ENCODE measurements around the gene ZNF20.
"Not testable (repeated sequence)": the region's sequence is repeated elsewhere in the genome, so short reads cannot be mapped to it uniquely, and the experiment has no call there.

Gene ZNF20

GRCh38 chr19:12112701-12113100 lies 27.4 kb downstream of the ZNF20 start:
- no peak for DNase-seq (ENCODE audit: low spot score)

DNA sequence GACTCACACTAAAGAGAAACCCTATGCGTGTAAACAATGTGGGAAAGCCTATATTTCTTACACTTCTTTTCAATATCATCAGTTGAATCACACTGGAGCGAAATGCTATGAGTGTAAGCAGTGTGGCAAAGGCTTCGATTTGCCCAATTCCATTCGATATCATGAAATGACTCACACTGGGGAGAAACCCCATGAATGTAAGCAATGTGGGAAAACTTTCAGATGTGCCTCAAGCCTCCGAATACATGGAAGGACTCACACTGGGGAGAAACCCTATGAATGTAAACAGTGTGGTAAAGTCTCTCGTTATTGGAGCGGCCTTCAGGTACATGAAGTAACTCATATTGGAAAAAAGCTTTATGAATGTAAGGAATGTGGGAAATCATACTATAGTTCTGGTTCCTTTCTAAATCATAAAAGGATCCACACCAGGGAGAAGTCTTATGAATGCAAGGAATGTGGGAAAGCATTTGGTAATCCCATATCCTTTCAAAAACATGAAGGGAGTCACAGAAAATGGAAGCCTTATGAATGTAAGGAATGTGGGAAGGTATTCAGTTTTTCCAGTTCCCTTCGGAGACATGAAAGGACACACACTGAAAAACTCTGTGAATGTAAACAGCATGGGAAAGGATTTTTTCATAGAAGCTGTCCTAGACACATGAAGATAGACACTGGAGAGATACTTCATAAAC lies 28.1 kb downstream of the ZNF20 start:
- peak; percentile 17 for DNase-seq (ENCODE audit: low spot score)

GRCh38 chr19:12111176-12111575 lies 29.0 kb downstream of the ZNF20 start:
- peak; percentile 26 for DNase-seq (ENCODE audit: low spot score)

DNA sequence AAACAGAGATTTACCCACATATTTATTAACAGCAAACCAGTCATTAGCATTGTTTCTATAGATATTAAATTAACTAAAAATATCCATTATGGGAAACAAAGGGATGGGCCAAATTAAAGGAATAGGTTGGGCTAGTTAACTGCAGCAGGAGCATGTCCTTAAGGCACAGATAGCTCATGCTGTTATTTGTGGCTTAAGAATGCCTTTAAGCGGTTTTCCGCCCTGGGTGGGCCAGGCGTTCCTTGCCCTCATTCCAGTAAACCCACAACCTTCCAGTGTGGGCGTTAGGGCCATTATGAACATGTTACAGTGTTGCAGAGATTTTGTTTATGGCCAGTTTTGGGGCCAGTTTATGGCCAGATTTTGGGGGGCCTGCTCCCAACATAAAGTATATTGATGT lies 36.2 kb downstream of the ZNF20 start:
- DNase-seq (ENCODE audit: low spot score): not testable (repeated sequence)

DNA sequence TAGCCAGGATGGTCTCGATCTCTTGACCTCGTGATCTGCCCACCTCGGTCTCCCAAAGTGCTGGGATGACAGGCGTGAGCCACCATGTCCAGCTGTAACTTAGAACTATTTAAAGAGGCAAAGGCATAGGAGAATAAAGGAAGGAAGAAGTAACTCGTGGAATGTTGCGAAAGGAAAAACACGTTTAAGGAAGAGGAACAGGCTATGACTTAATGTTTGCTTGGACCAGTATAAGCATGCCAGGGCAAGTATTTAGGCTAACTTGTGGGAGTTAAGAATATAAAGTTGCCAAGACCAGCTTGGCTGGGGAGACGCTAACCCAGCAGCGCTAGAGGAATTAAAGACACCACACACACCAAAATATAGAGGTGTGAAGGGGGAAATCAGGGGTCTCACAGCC lies 42.1 kb downstream of the ZNF20 start:
- DNase-seq (ENCODE audit: low spot score): no peak

GRCh38 chr19:12095111-12095790 lies 44.9 kb downstream of the ZNF20 start:
- peak; percentile 27 for DNase-seq (ENCODE audit: low spot score)

DNA sequence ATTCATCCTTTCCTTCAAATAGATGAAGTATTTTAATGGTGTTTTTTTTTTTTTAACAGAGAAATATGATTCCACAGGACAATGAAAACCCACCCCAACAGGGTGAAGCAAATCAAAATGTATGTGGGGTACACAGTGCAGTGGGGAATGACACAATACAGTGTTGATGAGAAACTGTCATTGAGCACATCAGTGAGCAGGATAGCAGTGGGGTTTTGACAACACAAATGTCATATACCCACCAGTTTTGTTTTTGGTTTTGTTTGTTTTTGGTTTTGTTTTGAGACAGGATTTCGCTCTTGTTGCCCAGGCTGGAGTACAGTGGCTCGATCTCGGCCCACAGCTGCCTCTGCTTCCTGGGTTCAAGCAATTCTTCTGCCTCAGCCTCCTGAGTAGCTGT lies 46.4 kb downstream of the ZNF20 start:
- no peak for DNase-seq (ENCODE audit: low spot score)

GRCh38 chr19:12092956-12093355 lies 47.2 kb downstream of the ZNF20 start:
- DNase-seq (ENCODE audit: low spot score): no peak

DNA sequence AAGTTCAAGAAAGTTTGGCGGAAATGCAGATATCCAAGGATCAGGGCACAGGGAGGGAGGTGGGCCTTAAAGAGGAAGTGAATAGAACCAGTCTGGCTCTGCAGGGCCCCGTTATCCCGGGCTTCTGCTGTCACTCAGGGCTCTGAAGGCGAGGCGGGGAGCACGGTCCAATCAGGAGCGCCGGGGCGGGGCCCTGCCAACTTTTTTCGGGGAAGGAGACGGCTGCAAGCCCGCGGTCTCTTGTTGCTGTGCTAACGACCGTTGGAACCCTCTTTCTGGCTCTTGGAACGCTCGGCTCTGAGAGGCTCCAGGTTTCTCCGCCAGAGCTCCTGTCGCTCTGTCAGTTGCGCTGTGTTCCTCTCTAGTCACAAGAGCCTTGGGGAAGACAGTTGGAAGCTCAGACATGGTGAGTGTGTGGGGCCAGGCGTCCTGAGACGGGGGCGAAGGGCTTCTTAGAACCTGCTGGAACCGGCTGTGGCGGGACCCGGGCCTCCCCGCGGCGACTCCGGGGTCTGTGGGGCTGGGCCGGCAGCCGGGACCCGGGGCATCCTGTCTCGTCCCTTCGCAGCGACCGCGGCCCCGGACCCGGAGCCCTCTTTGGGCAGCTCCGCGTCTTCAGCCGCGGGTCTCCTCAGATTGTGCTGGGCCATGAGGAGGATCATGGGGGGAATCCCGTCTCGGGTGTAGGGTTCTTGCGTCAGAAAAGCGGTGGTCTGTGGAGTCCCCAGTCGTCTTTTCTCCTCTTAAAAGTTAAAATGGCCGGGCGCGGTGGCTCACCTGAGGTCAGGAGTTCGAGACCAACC lies 47.9 kb downstream of the ZNF20 start:
- peak; percentile 76 for DNase-seq (ENCODE audit: low spot score)

- DNase-seq (ENCODE audit: low spot score): peak; percentile 42
Observed at GRCh38 chr19:12090807-12091206, 49.3 kb downstream of the ZNF20 start.

DNA sequence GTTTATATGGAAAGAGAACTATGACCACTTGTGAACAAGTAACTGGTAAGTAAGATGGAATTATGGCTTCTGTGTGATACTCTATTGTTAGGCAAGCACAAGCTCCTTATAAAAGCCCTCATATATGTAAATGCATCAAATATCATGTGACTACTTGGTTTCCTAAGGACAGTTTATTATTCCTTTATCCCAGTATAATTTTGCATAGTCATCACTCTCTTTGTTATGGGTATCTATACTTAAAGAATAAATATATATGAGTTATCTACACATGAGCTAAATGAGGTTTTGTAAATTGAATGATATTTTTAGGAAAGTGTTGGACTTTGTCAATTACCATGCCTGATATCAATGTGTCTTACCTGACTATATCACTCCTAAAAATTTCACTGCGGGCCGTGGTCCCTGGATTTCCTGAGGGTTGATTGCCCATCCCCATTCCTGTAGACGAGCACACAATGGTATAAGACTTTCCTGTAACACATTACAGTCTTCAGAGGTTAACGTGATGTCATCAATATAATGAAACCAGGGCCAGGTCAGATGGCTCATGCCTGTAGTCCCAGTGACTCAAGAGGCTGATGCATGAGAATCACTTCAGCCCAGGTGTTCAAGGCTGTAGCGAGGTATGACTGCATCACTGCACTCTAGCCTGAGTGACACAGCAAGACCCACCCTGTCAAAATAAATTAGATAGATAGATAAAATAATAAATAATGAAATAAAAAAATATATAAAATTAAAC lies 54.9 kb downstream of the ZNF20 start:
- DNase-seq (ENCODE audit: low spot score): no peak

- DNase-seq (ENCODE audit: low spot score): not testable (repeated sequence)
Observed at GRCh38 chr19:12083336-12083735, 56.8 kb downstream of the ZNF20 start.

Data from kidney tubule cell (primary cell).